Type B pancreatic cell (in vitro differentiated cells): ENCODE results near the gene PRKAR2B. TPM values are rescaled to one million over a fixed set of nuclear protein-coding genes. Genes with fewer than 3 reads are reported as not detected.
A peak's percentile ranks its signal among the peaks of the same experiment; 100 is the strongest.

ENCODE experiments used
- DNase-seq: peaks from one replicate; pipeline ENCODE4 v3.0.0; 2021; ENCODE audit warnings: mixed read lengths; ENCODE audit not compliant: unreplicated experiment; ENCODE audit errors: extremely low spot score
- H3K27ac Mint-ChIP-seq: 2 replicates; pipeline ENCODE4 v1.8.0; 2021; ENCODE audit warnings: mild to moderate bottlenecking, mixed read lengths
- H3K27me3 Mint-ChIP-seq: 2 replicates; pipeline ENCODE4 v1.8.0; 2021; ENCODE audit warnings: mixed read lengths
- H3K36me3 Mint-ChIP-seq: 2 replicates; pipeline ENCODE4 v1.8.0; 2021; ENCODE audit warnings: mixed read lengths
- H3K4me1 Mint-ChIP-seq: one replicate; pipeline ENCODE4 v1.8.0; 2021; ENCODE audit warnings: mixed read lengths; ENCODE audit not compliant: unreplicated experiment
- H3K4me3 Mint-ChIP-seq: 2 replicates; pipeline ENCODE4 v1.8.0; 2021; ENCODE audit warnings: mild to moderate bottlenecking, mixed read lengths
- H3K9me3 Mint-ChIP-seq: 2 replicates; pipeline ENCODE4 v1.8.0; 2021; ENCODE audit warnings: mixed read lengths
- long read RNA-seq: library from polyadenylated mRNA; unstranded; transcript quantifications from one replicate; pipeline ENCODE4 v2.0.0, GENCODE V29; 2020
- total RNA-seq: library from RNA; stranded (reverse); gene quantifications from 2 replicates; pipeline ENCODE4 v1.2.1, GENCODE V29; 2021; ENCODE audit warnings: low replicate concordance
- TF ChIP-seq, protein P1 (sequence below): fragments of 200-600 bp; sonication (generic); conservative IDR thresholded peaks from 2 replicates; pipeline ENCODE4 v1.5.0; 2021; ENCODE audit warnings: antibody characterized with exemption, mild to moderate bottlenecking

Gene PRKAR2B
- total RNA-seq = 6.3 and 7.2 TPM in 2 replicates
- long read RNA-seq, partial matches to known transcripts = 2 of 2 reads
- long read RNA-seq, other reads (novel, unspliced or antisense) = 0 of 2 reads

DNA sequence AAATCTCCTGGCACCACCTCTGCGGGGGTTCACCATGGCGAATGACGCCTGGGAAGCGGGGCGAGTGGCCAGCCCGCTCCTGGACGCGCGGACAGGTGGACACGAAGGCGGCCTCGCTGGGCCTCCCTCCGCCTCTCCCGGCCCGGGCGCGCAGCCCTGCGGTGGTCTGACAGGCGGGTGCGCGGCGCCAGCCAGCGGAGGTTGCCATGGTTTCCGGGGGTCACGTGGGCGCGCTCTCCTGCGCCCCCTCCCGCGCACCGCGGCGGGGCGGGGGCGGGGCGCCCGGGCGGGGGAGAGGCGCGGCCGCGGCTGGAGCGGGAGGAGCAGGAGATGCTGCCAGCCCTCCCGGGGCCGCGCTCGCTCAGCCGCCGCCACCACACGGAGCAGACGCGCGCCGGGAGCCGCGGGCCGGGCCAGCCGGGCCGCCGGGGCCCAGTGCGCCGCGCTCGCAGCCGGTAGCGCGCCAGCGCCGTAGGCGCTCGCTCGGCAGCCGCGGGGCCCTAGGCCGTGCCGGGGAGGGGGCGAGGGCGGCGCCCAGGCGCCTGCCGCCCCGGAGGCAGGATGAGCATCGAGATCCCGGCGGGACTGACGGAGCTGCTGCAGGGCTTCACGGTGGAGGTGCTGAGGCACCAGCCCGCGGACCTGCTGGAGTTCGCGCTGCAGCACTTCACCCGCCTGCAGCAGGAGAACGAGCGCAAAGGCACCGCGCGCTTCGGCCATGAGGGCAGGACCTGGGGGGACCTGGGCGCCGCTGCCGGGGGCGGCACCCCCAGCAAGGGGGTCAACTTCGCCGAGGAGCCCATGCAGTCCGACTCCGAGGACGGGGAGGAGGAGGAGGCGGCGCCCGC, at the start of gene PRKAR2B:
TSS of gene PRKAR2B (plus strand) at position 359 of the 848 bp plus-strand sequence. CDS start at position 562, 203 bp downstream.
- peak; percentile 85 for DNase-seq
- TF ChIP-seq, protein P1, sequence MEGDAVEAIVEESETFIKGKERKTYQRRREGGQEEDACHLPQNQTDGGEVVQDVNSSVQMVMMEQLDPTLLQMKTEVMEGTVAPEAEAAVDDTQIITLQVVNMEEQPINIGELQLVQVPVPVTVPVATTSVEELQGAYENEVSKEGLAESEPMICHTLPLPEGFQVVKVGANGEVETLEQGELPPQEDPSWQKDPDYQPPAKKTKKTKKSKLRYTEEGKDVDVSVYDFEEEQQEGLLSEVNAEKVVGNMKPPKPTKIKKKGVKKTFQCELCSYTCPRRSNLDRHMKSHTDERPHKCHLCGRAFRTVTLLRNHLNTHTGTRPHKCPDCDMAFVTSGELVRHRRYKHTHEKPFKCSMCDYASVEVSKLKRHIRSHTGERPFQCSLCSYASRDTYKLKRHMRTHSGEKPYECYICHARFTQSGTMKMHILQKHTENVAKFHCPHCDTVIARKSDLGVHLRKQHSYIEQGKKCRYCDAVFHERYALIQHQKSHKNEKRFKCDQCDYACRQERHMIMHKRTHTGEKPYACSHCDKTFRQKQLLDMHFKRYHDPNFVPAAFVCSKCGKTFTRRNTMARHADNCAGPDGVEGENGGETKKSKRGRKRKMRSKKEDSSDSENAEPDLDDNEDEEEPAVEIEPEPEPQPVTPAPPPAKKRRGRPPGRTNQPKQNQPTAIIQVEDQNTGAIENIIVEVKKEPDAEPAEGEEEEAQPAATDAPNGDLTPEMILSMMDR = no peak
- H3K9me3 Mint-ChIP-seq = no peaks in the 10 kb centered on the region
- peaks cover 9% of the 10 kb centered on the region for H3K27me3 Mint-ChIP-seq
- peak within 1 kb of the TSS; percentile 60 for H3K27ac Mint-ChIP-seq
- H3K36me3 Mint-ChIP-seq = no peaks in the 10 kb centered on the region
- peaks cover 16% of the 10 kb centered on the region for H3K4me1 Mint-ChIP-seq
- H3K4me3 Mint-ChIP-seq = peak within 1 kb of the TSS; percentile 94

- no peaks in the 10 kb centered on the region for H3K36me3 Mint-ChIP-seq
- no peak overlapping the region for H3K4me3 Mint-ChIP-seq
- no peak for DNase-seq
- TF ChIP-seq, protein P1 = no peak
- no peaks in the 10 kb centered on the region for H3K4me1 Mint-ChIP-seq
- H3K27me3 Mint-ChIP-seq = no peaks in the 10 kb centered on the region
- no peaks in the 10 kb centered on the region for H3K9me3 Mint-ChIP-seq
- no peak overlapping the region for H3K27ac Mint-ChIP-seq
Measured at GRCh38 chr7:106994833-106995232, 49.7 kb upstream of the PRKAR2B start.

- H3K27ac Mint-ChIP-seq = no peak overlapping the region
- H3K4me1 Mint-ChIP-seq = no peaks in the 10 kb centered on the region
- no peaks in the 10 kb centered on the region for H3K9me3 Mint-ChIP-seq
- H3K4me3 Mint-ChIP-seq = no peak overlapping the region
- no peak for DNase-seq
- H3K36me3 Mint-ChIP-seq = no peaks in the 10 kb centered on the region
- H3K27me3 Mint-ChIP-seq = no peaks in the 10 kb centered on the region
- TF ChIP-seq, protein P1 = no peak
Measured at GRCh38 chr7:106997487-106998271, 46.8 kb upstream of the PRKAR2B start.

DNA sequence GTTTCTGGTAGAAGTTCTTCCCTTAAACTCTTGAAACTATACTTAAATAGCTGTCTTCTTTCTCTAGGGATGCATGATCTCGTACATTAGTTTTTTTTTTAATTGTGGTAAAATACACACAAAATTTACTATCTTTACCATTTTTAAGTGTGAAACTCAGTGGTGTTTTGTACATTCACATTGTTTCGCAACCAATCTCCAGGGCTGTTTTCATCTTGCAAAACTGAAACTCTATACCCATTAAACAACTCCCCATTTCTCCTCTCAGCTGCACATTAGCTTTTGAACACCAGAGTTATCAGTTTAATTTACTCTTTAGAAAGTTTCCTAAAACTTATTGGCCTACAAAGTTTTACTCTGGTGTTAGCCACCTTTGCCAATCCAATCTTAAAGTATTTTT, 45.5 kb upstream of the PRKAR2B start:
- Mint-ChIP-seq H3K27me3 (no peaks in the 10 kb centered on the region), H3K4me1 (no peaks in the 10 kb centered on the region), H3K9me3 (no peaks in the 10 kb centered on the region), H3K4me3 (no peak overlapping the region), H3K36me3 (no peaks in the 10 kb centered on the region), H3K27ac (no peak overlapping the region)
- TF ChIP-seq, protein P1 = no peak
- no peak for DNase-seq

DNA sequence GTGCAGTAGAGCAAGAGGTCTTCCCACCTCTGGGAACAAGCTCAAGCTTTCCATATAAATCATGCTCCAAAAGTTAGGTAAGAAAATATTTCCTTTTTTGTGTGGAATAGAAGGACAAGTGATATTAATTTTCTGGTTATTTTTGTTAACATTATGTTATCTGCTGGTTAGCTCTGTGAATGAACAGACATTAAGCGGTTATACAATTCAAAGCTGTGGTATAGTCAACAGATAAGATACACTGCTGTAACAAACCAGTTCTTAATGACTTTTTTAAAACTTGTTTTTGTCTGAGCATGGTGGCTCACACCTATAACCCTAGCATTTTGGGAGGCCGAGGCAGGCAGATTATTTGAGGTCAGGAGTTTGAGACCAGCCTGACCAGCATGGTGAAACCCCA, 43.0 kb upstream of the PRKAR2B start:
- H3K36me3 Mint-ChIP-seq = no peaks in the 10 kb centered on the region
- H3K4me3 Mint-ChIP-seq = no peak overlapping the region
- TF ChIP-seq, protein P1 = no peak
- H3K4me1 Mint-ChIP-seq = no peaks in the 10 kb centered on the region
- H3K27me3 Mint-ChIP-seq = no peaks in the 10 kb centered on the region
- no peak for DNase-seq
- no peaks in the 10 kb centered on the region for H3K9me3 Mint-ChIP-seq
- no peak overlapping the region for H3K27ac Mint-ChIP-seq
